ENCODE measurements around the gene APPBP2.

The APPBP2 gene

GRCh38 chr17:60525685-60526514 lies at the start of gene APPBP2:
TSS of gene APPBP2 (minus strand) at chr17:60526242. CDS start at chr17:60525931, 311 bp downstream.
- H3K4me3 ChIP-seq (replicated peaks in 1 of 2; ENCODE audit: low read depth in 2 of 2, low read length in 2 of 2): peak within 1 kb of the TSS; percentile 98 to 99
- peak; percentile 88 to 93 for DNase-seq (ENCODE audit: low read depth in 2 of 2)
- no peak for TF ChIP-seq CTCF (IDR thresholded peaks at IDR 0.05; ENCODE audit: low read depth, low read length)

GRCh38 chr17:60573236-60574051 lies 47.4 kb upstream of the APPBP2 start:
- no peak for TF ChIP-seq CTCF (IDR thresholded peaks at IDR 0.05; ENCODE audit: low read depth, low read length)
- DNase-seq (ENCODE audit: low read depth in 2 of 2): peak; percentile 54 to 90

GRCh38 chr17:60565233-60565632 lies 39.2 kb upstream of the APPBP2 start:
- no peak for TF ChIP-seq CTCF (IDR thresholded peaks at IDR 0.05; ENCODE audit: low read depth, low read length)
- no peak overlapping the region for H3K4me3 ChIP-seq (replicated peaks in 1 of 2; ENCODE audit: low read depth in 2 of 2, low read length in 2 of 2)
- no peak for DNase-seq (ENCODE audit: low read depth in 2 of 2)

More at GRCh38 chr17:60573236-60574051, 47.4 kb upstream of the APPBP2 start:
- H3K4me3 ChIP-seq (replicated peaks in 1 of 2; ENCODE audit: low read depth in 2 of 2, low read length in 2 of 2): no peak overlapping the region

- no peak overlapping the region for H3K4me3 ChIP-seq (replicated peaks in 1 of 2; ENCODE audit: low read depth in 2 of 2, low read length in 2 of 2)
- TF ChIP-seq CTCF (IDR thresholded peaks at IDR 0.05; ENCODE audit: low read depth, low read length): no peak
- no peak for DNase-seq (ENCODE audit: low read depth in 2 of 2)
These were observed 37.7 kb upstream of the APPBP2 start for GRCh38 chr17:60563743-60564142.

- no peak overlapping the region for H3K4me3 ChIP-seq (replicated peaks in 1 of 2; ENCODE audit: low read depth in 2 of 2, low read length in 2 of 2)
- DNase-seq (ENCODE audit: low read depth in 2 of 2): no peak
- no peak for TF ChIP-seq CTCF (IDR thresholded peaks at IDR 0.05; ENCODE audit: low read depth, low read length)
These were observed 36.4 kb upstream of the APPBP2 start for GRCh38 chr17:60562421-60562820.

- H3K4me3 ChIP-seq (replicated peaks in 1 of 2; ENCODE audit: low read depth in 2 of 2, low read length in 2 of 2): no peak overlapping the region
- no peak for DNase-seq (ENCODE audit: low read depth in 2 of 2)
- TF ChIP-seq CTCF (IDR thresholded peaks at IDR 0.05; ENCODE audit: low read depth, low read length): no peak
These were observed 34.8 kb upstream of the APPBP2 start for GRCh38 chr17:60560860-60561257.
